ENCODE measurements around the gene TESK1.
A peak's percentile ranks its signal among the peaks of the same experiment; 100 is the strongest.

Gene TESK1, protein sequence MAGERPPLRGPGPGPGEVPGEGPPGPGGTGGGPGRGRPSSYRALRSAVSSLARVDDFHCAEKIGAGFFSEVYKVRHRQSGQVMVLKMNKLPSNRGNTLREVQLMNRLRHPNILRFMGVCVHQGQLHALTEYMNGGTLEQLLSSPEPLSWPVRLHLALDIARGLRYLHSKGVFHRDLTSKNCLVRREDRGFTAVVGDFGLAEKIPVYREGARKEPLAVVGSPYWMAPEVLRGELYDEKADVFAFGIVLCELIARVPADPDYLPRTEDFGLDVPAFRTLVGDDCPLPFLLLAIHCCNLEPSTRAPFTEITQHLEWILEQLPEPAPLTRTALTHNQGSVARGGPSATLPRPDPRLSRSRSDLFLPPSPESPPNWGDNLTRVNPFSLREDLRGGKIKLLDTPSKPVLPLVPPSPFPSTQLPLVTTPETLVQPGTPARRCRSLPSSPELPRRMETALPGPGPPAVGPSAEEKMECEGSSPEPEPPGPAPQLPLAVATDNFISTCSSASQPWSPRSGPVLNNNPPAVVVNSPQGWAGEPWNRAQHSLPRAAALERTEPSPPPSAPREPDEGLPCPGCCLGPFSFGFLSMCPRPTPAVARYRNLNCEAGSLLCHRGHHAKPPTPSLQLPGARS

DNA sequence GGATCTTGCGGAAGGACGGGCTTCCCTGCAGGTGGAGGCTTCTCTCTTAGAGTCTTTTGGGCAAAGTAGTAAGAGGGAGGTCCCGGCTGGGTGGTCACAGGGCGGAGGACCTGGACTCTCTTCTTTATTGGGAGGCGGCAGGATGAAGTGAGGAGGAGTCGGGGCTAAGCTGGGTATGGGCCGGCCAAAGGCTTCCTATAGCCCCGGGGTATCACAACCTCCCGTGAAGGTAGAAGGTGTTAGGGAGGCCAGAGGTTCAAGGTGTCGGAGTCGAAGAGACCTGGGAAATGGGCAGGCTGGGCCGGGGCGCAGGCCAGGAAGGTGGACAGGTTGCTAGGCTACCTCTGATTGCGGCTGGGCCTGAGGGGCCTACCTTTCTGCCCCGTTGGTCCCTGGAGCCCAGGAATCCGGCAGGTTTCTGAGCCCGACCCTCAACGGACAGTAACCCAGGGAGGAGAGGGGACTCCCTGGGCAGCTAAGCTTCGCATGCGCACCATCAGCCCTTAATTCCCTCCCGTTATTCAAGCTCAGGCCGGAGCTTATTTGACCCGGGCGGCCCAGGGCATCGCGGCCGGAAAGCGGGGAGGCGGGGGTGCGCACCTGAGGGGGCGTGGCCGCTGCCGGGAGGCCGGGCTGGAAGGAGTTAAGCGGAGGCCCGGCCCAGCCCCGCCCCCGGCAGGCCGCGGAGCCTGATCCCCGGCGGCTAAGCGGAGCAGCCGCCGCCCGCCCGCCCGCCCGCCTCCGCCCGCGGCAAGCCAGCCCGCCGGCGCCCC, at the start of gene TESK1:
TSS of gene TESK1 (plus strand) at position 685 of the 773 bp plus-strand sequence. CDS start 358 bp downstream, outside the sequence.
- H3K36me3 ChIP-seq = peaks cover 17 to 27% (median 18%) of the 10 kb centered on the region in 3 donors

DNA sequence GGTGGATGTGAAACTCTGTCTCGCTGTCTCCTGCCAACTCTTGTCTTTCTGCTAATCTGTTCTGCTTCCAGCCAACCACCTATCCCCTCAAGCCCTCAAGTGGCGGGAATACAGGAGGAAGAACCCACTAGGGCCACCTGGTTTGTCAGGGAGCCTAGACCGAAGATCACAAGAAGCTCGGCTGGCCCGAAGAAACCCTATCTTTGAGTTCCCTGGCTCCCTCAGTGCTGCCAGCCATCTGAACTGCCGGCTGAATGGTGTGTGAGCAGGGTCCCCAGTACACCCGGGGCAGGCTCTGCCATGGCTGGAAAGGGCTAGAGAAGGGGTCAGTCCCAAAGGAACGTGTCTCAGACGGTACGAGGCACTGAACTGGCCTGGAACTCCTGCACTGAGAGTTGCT, 49.2 kb upstream of the TESK1 start:
- Histone ChIP-seq H3K4me3 (no peak overlapping the region), H3K36me3 (peaks cover 57 to 64% (median 63%) of the 10 kb centered on the region in 3 donors), H3K27ac (peak overlapping the region; percentile 77 to 93), H3K9me3 (no peaks in the 10 kb centered on the region), H3K4me1 (peaks cover 4 to 59% (median 48%) of the 10 kb centered on the region in 4 donors), H3K27me3 (no peaks in the 10 kb centered on the region)
- DNase-seq = no peak
- TF ChIP-seq, protein P1, sequence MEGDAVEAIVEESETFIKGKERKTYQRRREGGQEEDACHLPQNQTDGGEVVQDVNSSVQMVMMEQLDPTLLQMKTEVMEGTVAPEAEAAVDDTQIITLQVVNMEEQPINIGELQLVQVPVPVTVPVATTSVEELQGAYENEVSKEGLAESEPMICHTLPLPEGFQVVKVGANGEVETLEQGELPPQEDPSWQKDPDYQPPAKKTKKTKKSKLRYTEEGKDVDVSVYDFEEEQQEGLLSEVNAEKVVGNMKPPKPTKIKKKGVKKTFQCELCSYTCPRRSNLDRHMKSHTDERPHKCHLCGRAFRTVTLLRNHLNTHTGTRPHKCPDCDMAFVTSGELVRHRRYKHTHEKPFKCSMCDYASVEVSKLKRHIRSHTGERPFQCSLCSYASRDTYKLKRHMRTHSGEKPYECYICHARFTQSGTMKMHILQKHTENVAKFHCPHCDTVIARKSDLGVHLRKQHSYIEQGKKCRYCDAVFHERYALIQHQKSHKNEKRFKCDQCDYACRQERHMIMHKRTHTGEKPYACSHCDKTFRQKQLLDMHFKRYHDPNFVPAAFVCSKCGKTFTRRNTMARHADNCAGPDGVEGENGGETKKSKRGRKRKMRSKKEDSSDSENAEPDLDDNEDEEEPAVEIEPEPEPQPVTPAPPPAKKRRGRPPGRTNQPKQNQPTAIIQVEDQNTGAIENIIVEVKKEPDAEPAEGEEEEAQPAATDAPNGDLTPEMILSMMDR (IDR thresholded peaks at IDR 0.05) = no peak
- intact Hi-C loops (cut with DNase I; ENCODE audit: low total_unique reads) = no loop called here

More for the DNA sequence above, at the start of gene TESK1:
- Histone ChIP-seq H3K27me3 (no peaks in the 10 kb centered on the region), H3K4me1 (peaks cover 5 to 28% (median 26%) of the 10 kb centered on the region in 4 donors), H3K9me3 (no peaks in the 10 kb centered on the region), H3K4me3 (peak within 1 kb of the TSS; percentile 84 to 94), H3K27ac (peak within 1 kb of the TSS; percentile 91 to 94)
- intact Hi-C loops (cut with DNase I; ENCODE audit: low total_unique reads) = loop anchor here (5.0 kb wide), 1 partner anchor 38 kb away; no protein-coding TSS in a partner anchor
- TF ChIP-seq, protein P1 (IDR thresholded peaks at IDR 0.05) = no peak
- peak; percentile 59 to 88 for DNase-seq

DNA sequence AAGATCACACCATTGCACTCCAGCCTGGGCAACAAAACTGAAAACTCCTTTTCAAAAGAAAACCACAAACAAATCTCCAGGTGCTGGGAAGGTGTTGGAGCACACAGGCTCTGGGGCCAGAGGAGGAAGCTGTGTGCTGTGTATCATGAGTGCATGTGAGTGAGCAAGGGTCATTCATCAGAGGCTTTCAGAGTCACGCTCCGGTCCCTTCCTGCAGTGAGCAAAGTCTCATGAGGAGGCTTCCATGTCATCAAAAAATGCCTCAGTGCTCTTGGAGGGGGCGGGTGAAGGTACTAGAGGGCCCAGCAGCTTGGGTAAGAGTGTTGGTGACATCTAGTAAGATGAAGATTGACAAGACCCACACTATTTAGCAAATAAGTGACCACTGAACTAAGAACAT, 48.3 kb upstream of the TESK1 start:
- intact Hi-C loops (cut with DNase I; ENCODE audit: low total_unique reads) = no loop called here
- TF ChIP-seq, protein P1 (IDR thresholded peaks at IDR 0.05) = no peak
- H3K4me1 ChIP-seq = peaks cover 4 to 59% (median 50%) of the 10 kb centered on the region in 4 donors
- H3K27ac ChIP-seq = peak overlapping the region; percentile 77 to 93
- no peaks in the 10 kb centered on the region for H3K9me3 ChIP-seq
- no peaks in the 10 kb centered on the region for H3K27me3 ChIP-seq
- no peak for DNase-seq
- H3K4me3 ChIP-seq = no peak overlapping the region
- H3K36me3 ChIP-seq = peaks cover 65 to 70% (median 69%) of the 10 kb centered on the region in 3 donors

DNA sequence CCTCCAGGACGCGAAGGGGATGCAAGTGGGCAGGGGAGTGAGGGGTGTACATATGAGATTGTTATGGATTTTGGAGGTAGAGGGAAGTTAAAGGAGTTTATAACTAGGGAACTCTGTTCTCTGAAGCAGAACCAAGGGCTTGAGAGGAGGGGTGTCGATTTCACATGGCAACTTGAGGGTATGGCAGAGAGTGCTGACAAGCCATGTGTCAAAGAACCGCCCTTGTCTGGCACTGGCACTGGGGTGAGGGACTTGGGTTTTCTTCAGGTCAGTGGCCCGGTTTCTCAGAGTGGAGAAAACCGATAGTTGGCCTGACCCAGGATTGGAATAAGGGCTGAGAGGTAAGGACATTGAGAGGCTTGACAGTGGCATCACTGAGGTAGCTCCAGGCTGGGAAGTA, 47.7 kb upstream of the TESK1 start:
- Histone ChIP-seq H3K27me3 (no peaks in the 10 kb centered on the region), H3K36me3 (peaks cover 65 to 74% (median 70%) of the 10 kb centered on the region in 3 donors), H3K9me3 (no peaks in the 10 kb centered on the region), H3K27ac (peak overlapping the region in 1 of 2 donors; percentile 93), H3K4me1 (peaks cover 4 to 59% (median 49%) of the 10 kb centered on the region in 4 donors), H3K4me3 (no peak overlapping the region)
- no peak for DNase-seq
- intact Hi-C loops (cut with DNase I; ENCODE audit: low total_unique reads) = no loop called here
- TF ChIP-seq, protein P1 (IDR thresholded peaks at IDR 0.05) = no peak

DNA sequence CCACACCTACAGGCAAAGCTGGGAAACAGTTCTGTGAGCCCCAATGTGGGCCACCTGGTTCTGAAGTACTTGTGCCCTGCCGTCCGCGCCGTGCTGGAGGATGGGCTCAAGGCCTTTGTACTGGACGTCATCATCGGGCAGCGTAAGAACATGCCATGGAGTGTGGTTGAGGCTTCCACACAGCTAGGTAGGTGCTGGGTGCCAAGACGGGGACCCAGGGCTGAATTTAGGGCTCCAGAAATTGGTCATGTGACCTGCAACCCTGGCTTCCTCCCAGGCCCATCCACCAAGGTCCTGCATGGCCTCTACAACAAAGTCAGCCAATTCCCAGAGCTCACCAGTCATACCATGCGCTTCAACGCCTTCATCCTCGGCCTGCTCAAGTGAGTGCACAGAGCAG, 46.9 kb upstream of the TESK1 start:
- Histone ChIP-seq H3K4me1 (peaks cover 4 to 59% (median 49%) of the 10 kb centered on the region in 4 donors), H3K27ac (peak overlapping the region; percentile 3 to 93), H3K36me3 (peaks cover 65 to 79% (median 70%) of the 10 kb centered on the region in 3 donors)

More for the DNA sequence above, 46.9 kb upstream of the TESK1 start:
- intact Hi-C loops (cut with DNase I; ENCODE audit: low total_unique reads) = no loop called here
- Histone ChIP-seq H3K27me3 (no peaks in the 10 kb centered on the region), H3K9me3 (no peaks in the 10 kb centered on the region), H3K4me3 (no peak overlapping the region)
- DNase-seq = no peak
- TF ChIP-seq, protein P1 (IDR thresholded peaks at IDR 0.05) = no peak

Data from tibial artery (tissue), 4 donors.